CD4-positive, CD25-positive, alpha-beta regulatory T cell (primary cell): ENCODE results near the gene SLC25A38. TPM values are rescaled to one million over a fixed set of nuclear protein-coding genes. Genes with fewer than 3 reads are reported as not detected.

Experiments
- ATAC-seq, 2 donors: fragments of 150-1000 bp; cut with Tn5 transposase; one replicate each; pipeline ENCODE4 v1.10.0; 2021; ENCODE audit warnings: low read depth in 2 of 2, moderate number of reproducible peaks in 2 of 2, moderate library complexity in 1 of 2
- DNase-seq, 3 donors: peaks; one replicate each; pipeline versions ENCODE4 v3.0.0 to v3.0.0-alpha.2; 2012 to 2022; ENCODE audit warnings: mixed read lengths in 1 of 3
- H3K27ac ChIP-seq: one replicate; pipeline ENCODE4 v1.7.0; 2013; ENCODE audit warnings: mild to moderate bottlenecking, low read length; ENCODE audit not compliant: insufficient read depth, poor library complexity, severe bottlenecking
- H3K27me3 ChIP-seq: one replicate; pipeline ENCODE4 v1.7.0; 2013; ENCODE audit warnings: low read length; ENCODE audit not compliant: control insufficient read depth, insufficient read depth
- H3K36me3 ChIP-seq: one replicate; pipeline ENCODE4 v1.7.0; 2013; ENCODE audit warnings: mild to moderate bottlenecking, low read length, moderate library complexity; ENCODE audit not compliant: control insufficient read depth, insufficient read depth
- H3K4me1 ChIP-seq: 2 replicates; pipeline ENCODE4 v1.7.0; 2013; ENCODE audit warnings: mild to moderate bottlenecking, low read length; ENCODE audit not compliant: insufficient read depth, control insufficient read depth, poor library complexity, severe bottlenecking
- H3K4me3 ChIP-seq: one replicate; pipeline ENCODE4 v1.7.0; 2013; ENCODE audit warnings: low read depth, mild to moderate bottlenecking, low read length, moderate library complexity
- H3K9me3 ChIP-seq, 2 experiments: 1 replicate in 1 of 2; 2 replicates in 1 of 2; pipeline ENCODE4 v1.7.0; 2013; ENCODE audit warnings: low read length in 2 of 2, mild to moderate bottlenecking in 1 of 2, moderate library complexity in 1 of 2; ENCODE audit not compliant: control insufficient read depth in 2 of 2
- H3K27ac Mint-ChIP-seq, 3 donors: one replicate each; pipeline ENCODE4 v1.8.0; 2020 to 2022; ENCODE audit warnings: mild to moderate bottlenecking in 3 of 3, mixed read lengths in 3 of 3, moderate library complexity in 2 of 3
- H3K27me3 Mint-ChIP-seq: one replicate; pipeline ENCODE4 v1.8.0; 2022; ENCODE audit warnings: mild to moderate bottlenecking, mixed read lengths
- H3K36me3 Mint-ChIP-seq: one replicate; pipeline ENCODE4 v1.8.0; 2020; ENCODE audit warnings: mixed read lengths
- H3K4me1 Mint-ChIP-seq, 4 donors: one replicate each; pipeline ENCODE4 v1.8.0; 2020 to 2022; ENCODE audit warnings: mixed read lengths in 4 of 4, mild to moderate bottlenecking in 1 of 4
- H3K4me3 Mint-ChIP-seq, 4 donors: one replicate each; pipeline ENCODE4 v1.8.0; 2020 to 2022; ENCODE audit warnings: mild to moderate bottlenecking in 4 of 4, mixed read lengths in 4 of 4, moderate library complexity in 3 of 4
- H3K9me3 Mint-ChIP-seq, 7 donors: one replicate each; pipeline ENCODE4 v1.8.0; 2020 to 2022; ENCODE audit warnings: mixed read lengths in 7 of 7, mild to moderate bottlenecking in 3 of 7, moderate library complexity in 2 of 7
- polyA plus RNA-seq, 4 donors: library from polyadenylated mRNA; unstranded; fragments of 300-500 nt; fragmentation: Illumina TruSeq; gene quantifications; one replicate each; pipeline ENCODE4 v1.2.3, GENCODE V29; 2021
- total RNA-seq: library from RNA; stranded (reverse); gene quantifications from one replicate; pipeline ENCODE4 v1.2.3, GENCODE V29; 2022

SLC25A38 gene
- total and polyA plus RNA-seq, 5 donors from 2014 or later: 52.2 to 70.1 (median 65.0) TPM

GRCh38 chr3:39401983-39402382, 18.8 kb downstream of the SLC25A38 start:
- no peak overlapping the region for H3K27ac ChIP-seq
- H3K4me1 ChIP-seq: peaks cover 3% of the 10 kb centered on the region
- Mint-ChIP-seq H3K27ac (peak overlapping the region in 1 of 3 donors; percentile 60), H3K9me3 (no peaks in the 10 kb centered on the region), H3K27me3 (no peaks in the 10 kb centered on the region), H3K4me1 (peaks cover 4 to 27% (median 10%) of the 10 kb centered on the region in 4 donors), H3K4me3 (no peak overlapping the region), H3K36me3 (peaks cover 20% of the 10 kb centered on the region)
- ATAC-seq (no peak), DNase-seq (no peak)
- no peak overlapping the region for H3K4me3 ChIP-seq
- no peaks in the 10 kb centered on the region for H3K9me3 ChIP-seq
- H3K36me3 ChIP-seq: peaks cover 24% of the 10 kb centered on the region
- no peaks in the 10 kb centered on the region for H3K27me3 ChIP-seq

- Mint-ChIP-seq H3K4me3 (peak overlapping the region; percentile 26 to 89 (median 63)), H3K36me3 (peaks cover 15% of the 10 kb centered on the region), H3K27ac (peak overlapping the region in 1 of 3 donors; percentile 96), H3K27me3 (no peaks in the 10 kb centered on the region), H3K9me3 (no peaks in the 10 kb centered on the region), H3K4me1 (peaks cover 14 to 44% (median 32%) of the 10 kb centered on the region in 4 donors)
- Histone ChIP-seq H3K4me3 (no peak overlapping the region), H3K27me3 (no peaks in the 10 kb centered on the region), H3K27ac (no peak overlapping the region), H3K36me3 (peaks cover 14% of the 10 kb centered on the region), H3K9me3 (no peaks in the 10 kb centered on the region), H3K4me1 (peaks cover 31% of the 10 kb centered on the region)
- ATAC-seq: no peak
- no peak for DNase-seq
Observed at GRCh38 chr3:39404943-39405686, 21.9 kb downstream of the SLC25A38 start.

- H3K36me3 Mint-ChIP-seq: peaks cover 16% of the 10 kb centered on the region
Observed at GRCh38 chr3:39405687-39406367, 22.7 kb downstream of the SLC25A38 start.

GRCh38 chr3:39406368-39407258, 23.4 kb downstream of the SLC25A38 start, which contains the start of gene RPSA:
RPSA (plus strand) TSS chr3:39406720; CDS start chr3:39407654, 934 bp downstream.
- Histone ChIP-seq H3K36me3 (peaks cover 28% of the 10 kb centered on the region), H3K4me1 (peaks cover 31% of the 10 kb centered on the region), H3K27ac (peak within 1 kb of the TSS; percentile 90), H3K4me3 (peak within 1 kb of the TSS; percentile 88), H3K9me3 (no peaks in the 10 kb centered on the region), H3K27me3 (no peaks in the 10 kb centered on the region)
- H3K4me3 Mint-ChIP-seq: peak within 1 kb of the TSS; percentile 88 to 98 (median 92)
- DNase-seq (peak; percentile 94 to 99 (median 97)), ATAC-seq (peak; percentile 93 to 95)
- H3K36me3 Mint-ChIP-seq: peaks cover 23% of the 10 kb centered on the region
- no peaks in the 10 kb centered on the region for H3K9me3 Mint-ChIP-seq
- H3K27me3 Mint-ChIP-seq: no peaks in the 10 kb centered on the region
- peaks cover 17 to 58% (median 44%) of the 10 kb centered on the region in 4 donors for H3K4me1 Mint-ChIP-seq
- peak within 1 kb of the TSS; percentile 96 to 99 (median 99) for H3K27ac Mint-ChIP-seq

More at GRCh38 chr3:39405687-39406367, 22.7 kb downstream of the SLC25A38 start:
- Mint-ChIP-seq H3K4me3 (peak overlapping the region; percentile 88 to 98 (median 92)), H3K4me1 (peaks cover 17 to 51% (median 37%) of the 10 kb centered on the region in 4 donors), H3K27ac (peak overlapping the region; percentile 96 to 99 (median 99)), H3K27me3 (no peaks in the 10 kb centered on the region), H3K9me3 (no peaks in the 10 kb centered on the region)
- Histone ChIP-seq H3K4me1 (peaks cover 31% of the 10 kb centered on the region), H3K27ac (peak overlapping the region; percentile 90), H3K27me3 (no peaks in the 10 kb centered on the region), H3K36me3 (peaks cover 20% of the 10 kb centered on the region), H3K9me3 (no peaks in the 10 kb centered on the region), H3K4me3 (peak overlapping the region; percentile 88)
- ATAC-seq (no peak), DNase-seq (no peak)

GRCh38 chr3:39407259-39407629, 24.1 kb downstream of the SLC25A38 start:
- DNase-seq (peak in 1 of 3 donors; percentile 39), ATAC-seq (no peak)
- H3K4me1 ChIP-seq: peaks cover 31% of the 10 kb centered on the region
- H3K27me3 Mint-ChIP-seq: no peaks in the 10 kb centered on the region
- peak overlapping the region; percentile 88 to 99 (median 96) for H3K27ac Mint-ChIP-seq
- peak overlapping the region; percentile 90 for H3K27ac ChIP-seq
- peaks cover 22 to 64% (median 46%) of the 10 kb centered on the region in 4 donors for H3K4me1 Mint-ChIP-seq
- no peaks in the 10 kb centered on the region for H3K27me3 ChIP-seq
- H3K4me3 ChIP-seq: peak overlapping the region; percentile 88
- no peaks in the 10 kb centered on the region for H3K9me3 Mint-ChIP-seq
- no peaks in the 10 kb centered on the region for H3K9me3 ChIP-seq
- H3K36me3 ChIP-seq: peaks cover 35% of the 10 kb centered on the region
- H3K4me3 Mint-ChIP-seq: peak overlapping the region; percentile 88 to 98 (median 92)
- H3K36me3 Mint-ChIP-seq: peaks cover 28% of the 10 kb centered on the region

GRCh38 chr3:39407773-39408492, 24.8 kb downstream of the SLC25A38 start:
- ATAC-seq: no peak
- H3K4me3 ChIP-seq: peak overlapping the region; percentile 88
- peak overlapping the region; percentile 90 for H3K27ac ChIP-seq
- peak overlapping the region; percentile 61 to 99 (median 96) for H3K27ac Mint-ChIP-seq
- no peaks in the 10 kb centered on the region for H3K27me3 ChIP-seq
- peaks cover 41% of the 10 kb centered on the region for H3K36me3 ChIP-seq
- H3K27me3 Mint-ChIP-seq: no peaks in the 10 kb centered on the region
- peaks cover 22 to 71% (median 49%) of the 10 kb centered on the region in 4 donors for H3K4me1 Mint-ChIP-seq
- peaks cover 35% of the 10 kb centered on the region for H3K36me3 Mint-ChIP-seq
- DNase-seq: no peak
- H3K4me1 ChIP-seq: peaks cover 31% of the 10 kb centered on the region
- H3K9me3 ChIP-seq: no peaks in the 10 kb centered on the region
- no peaks in the 10 kb centered on the region for H3K9me3 Mint-ChIP-seq
- H3K4me3 Mint-ChIP-seq: peak overlapping the region; percentile 88 to 98 (median 92)
